GM21717 (cell line): ENCODE data around the gene OSTF1.

Experiments used
- ATAC-seq: cut with Tn5 transposase; IDR thresholded peaks from one replicate; pipeline ENCODE4 v1.9.1; 2021; ENCODE audit warnings: mild to moderate bottlenecking, moderate library complexity; ENCODE audit not compliant: unreplicated experiment

The OSTF1 gene

GRCh38 chr9:75161116-75161857, 73.0 kb downstream of the OSTF1 start:
- ATAC-seq, result no peak

GRCh38 chr9:75163764-75164163, 75.5 kb downstream of the OSTF1 start:
- no peak for ATAC-seq

GRCh38 chr9:75164573-75164972, 76.3 kb downstream of the OSTF1 start:
- ATAC-seq, result no peak

- no peak for ATAC-seq
Measured at GRCh38 chr9:75167281-75167680, 79.0 kb downstream of the OSTF1 start.

GRCh38 chr9:75168270-75169178, 80.2 kb downstream of the OSTF1 start:
- no peak for ATAC-seq

- ATAC-seq, result no peak
Measured at GRCh38 chr9:75169623-75170022, 81.3 kb downstream of the OSTF1 start.

GRCh38 chr9:75170898-75171360, 82.6 kb downstream of the OSTF1 start:
- ATAC-seq, result no peak

GRCh38 chr9:75175395-75175794, 87.1 kb downstream of the OSTF1 start:
- no peak for ATAC-seq

GRCh38 chr9:75176037-75176436, 87.7 kb downstream of the OSTF1 start:
- ATAC-seq, result no peak

GRCh38 chr9:75181750-75182149, 93.4 kb downstream of the OSTF1 start:
- no peak for ATAC-seq

GRCh38 chr9:75183306-75183705, 95.0 kb downstream of the OSTF1 start:
- ATAC-seq, result no peak

- ATAC-seq, result no peak
Measured at GRCh38 chr9:75184471-75184870, 96.2 kb downstream of the OSTF1 start.

GRCh38 chr9:75185585-75186170, 97.4 kb downstream of the OSTF1 start:
- ATAC-seq, result peak; percentile 85

- no peak for ATAC-seq
Measured at GRCh38 chr9:75186767-75187380, 98.6 kb downstream of the OSTF1 start.

- ATAC-seq, result no peak
Measured at GRCh38 chr9:75188756-75189155, 100.4 kb downstream of the OSTF1 start.

GRCh38 chr9:75190762-75191161, 102.4 kb downstream of the OSTF1 start:
- ATAC-seq, result no peak
